ENCODE data around the gene AFAP1L1.

Gene AFAP1L1

GRCh38 chr5:149379818-149380374 lies 108.2 kb downstream of the AFAP1L1 start:
- TF ChIP-seq GATA2 (IDR thresholded peaks at IDR 0.05; ENCODE audit: low read depth, low read length), result no peak
- TF ChIP-seq GATA3 (IDR thresholded peaks at IDR 0.05; ENCODE audit: low read depth, low read length), result no peak

GRCh38 chr5:149380466-149381121 lies 108.9 kb downstream of the AFAP1L1 start:
- TF ChIP-seq GATA2 (IDR thresholded peaks at IDR 0.05; ENCODE audit: low read depth, low read length) (no peak), GATA3 (IDR thresholded peaks at IDR 0.05; ENCODE audit: low read depth, low read length) (no peak)

- TF ChIP-seq GATA3 (IDR thresholded peaks at IDR 0.05; ENCODE audit: low read depth, low read length), result no peak
- no peak for TF ChIP-seq GATA2 (IDR thresholded peaks at IDR 0.05; ENCODE audit: low read depth, low read length)
These were observed 109.8 kb downstream of the AFAP1L1 start for GRCh38 chr5:149381261-149381985.

- no peak for TF ChIP-seq GATA3 (IDR thresholded peaks at IDR 0.05; ENCODE audit: low read depth, low read length)
- no peak for TF ChIP-seq GATA2 (IDR thresholded peaks at IDR 0.05; ENCODE audit: low read depth, low read length)
These were observed 110.3 kb downstream of the AFAP1L1 start for GRCh38 chr5:149381986-149382338.

GRCh38 chr5:149382517-149383220 lies 111.0 kb downstream of the AFAP1L1 start:
- no peak for TF ChIP-seq GATA3 (IDR thresholded peaks at IDR 0.05; ENCODE audit: low read depth, low read length)
- TF ChIP-seq GATA2 (IDR thresholded peaks at IDR 0.05; ENCODE audit: low read depth, low read length), result no peak

GRCh38 chr5:149383399-149383798 lies 111.7 kb downstream of the AFAP1L1 start:
- TF ChIP-seq GATA3 (IDR thresholded peaks at IDR 0.05; ENCODE audit: low read depth, low read length) (no peak), GATA2 (IDR thresholded peaks at IDR 0.05; ENCODE audit: low read depth, low read length) (no peak)

GRCh38 chr5:149386166-149386565 lies 114.5 kb downstream of the AFAP1L1 start:
- TF ChIP-seq GATA2 (IDR thresholded peaks at IDR 0.05; ENCODE audit: low read depth, low read length) (no peak), GATA3 (IDR thresholded peaks at IDR 0.05; ENCODE audit: low read depth, low read length) (no peak)

- TF ChIP-seq GATA2 (IDR thresholded peaks at IDR 0.05; ENCODE audit: low read depth, low read length) (no peak), GATA3 (IDR thresholded peaks at IDR 0.05; ENCODE audit: low read depth, low read length) (no peak)
These were observed 115.5 kb downstream of the AFAP1L1 start for GRCh38 chr5:149387081-149387631.

GRCh38 chr5:149387982-149388381 lies 116.3 kb downstream of the AFAP1L1 start:
- TF ChIP-seq GATA3 (IDR thresholded peaks at IDR 0.05; ENCODE audit: low read depth, low read length) (no peak), GATA2 (IDR thresholded peaks at IDR 0.05; ENCODE audit: low read depth, low read length) (no peak)

GRCh38 chr5:149388498-149389190 lies 117.0 kb downstream of the AFAP1L1 start:
- TF ChIP-seq GATA3 (IDR thresholded peaks at IDR 0.05; ENCODE audit: low read depth, low read length) (no peak), GATA2 (IDR thresholded peaks at IDR 0.05; ENCODE audit: low read depth, low read length) (no peak)

GRCh38 chr5:149389552-149390495 lies 118.2 kb downstream of the AFAP1L1 start:
- no peak for TF ChIP-seq GATA3 (IDR thresholded peaks at IDR 0.05; ENCODE audit: low read depth, low read length)
- TF ChIP-seq GATA2 (IDR thresholded peaks at IDR 0.05; ENCODE audit: low read depth, low read length), result no peak

All from SH-SY5Y (cell line).